Germinal center (tissue), 1 donor: ENCODE data around the gene SMARCD3.

Source experiments
- DNase-seq: peaks from one replicate; pipeline ENCODE4 v3.0.0; 2012; ENCODE audit warnings: mixed read lengths, low spot score

SMARCD3 gene

DNA sequence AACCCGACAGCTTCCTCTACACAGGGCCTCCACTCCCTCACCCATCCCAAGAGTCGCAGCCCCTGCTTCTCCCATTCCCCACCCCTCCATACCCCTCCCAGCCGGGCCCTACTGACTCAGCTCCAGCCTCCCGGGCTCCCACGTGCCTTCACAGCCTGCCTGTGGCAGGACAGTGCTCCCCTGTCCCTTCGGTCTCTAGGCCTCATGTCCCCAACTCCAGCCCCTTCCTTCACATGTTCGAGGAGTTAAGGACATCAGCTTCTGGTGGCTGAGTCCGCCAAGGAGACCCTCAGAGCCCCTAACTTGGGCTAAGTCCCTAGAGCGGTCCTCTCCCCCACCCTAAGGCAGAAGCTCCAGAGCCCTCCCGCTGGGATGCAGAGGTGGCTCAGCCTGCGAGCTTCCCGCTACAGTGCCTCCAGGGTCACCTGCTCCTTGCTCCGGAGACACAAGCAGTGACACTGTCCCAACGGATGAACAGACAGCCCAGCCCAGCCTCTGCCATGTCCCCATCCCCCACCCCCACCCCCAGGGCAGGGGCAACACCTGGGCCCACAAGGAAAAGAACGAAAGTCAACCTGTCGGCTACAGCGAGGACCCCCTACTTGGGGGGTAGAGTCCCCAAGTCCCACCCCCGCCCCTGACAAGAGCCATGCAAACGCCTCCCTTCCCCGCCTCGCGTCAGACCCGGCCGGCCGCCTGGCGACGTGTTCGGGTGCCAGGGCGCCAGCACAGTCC lies 716 bp downstream of the SMARCD3 start:
- DNase-seq: no peak

GRCh38 chr7:151246851-151247580 lies 1.5 kb downstream of the SMARCD3 start:
- DNase-seq: no peak

DNA sequence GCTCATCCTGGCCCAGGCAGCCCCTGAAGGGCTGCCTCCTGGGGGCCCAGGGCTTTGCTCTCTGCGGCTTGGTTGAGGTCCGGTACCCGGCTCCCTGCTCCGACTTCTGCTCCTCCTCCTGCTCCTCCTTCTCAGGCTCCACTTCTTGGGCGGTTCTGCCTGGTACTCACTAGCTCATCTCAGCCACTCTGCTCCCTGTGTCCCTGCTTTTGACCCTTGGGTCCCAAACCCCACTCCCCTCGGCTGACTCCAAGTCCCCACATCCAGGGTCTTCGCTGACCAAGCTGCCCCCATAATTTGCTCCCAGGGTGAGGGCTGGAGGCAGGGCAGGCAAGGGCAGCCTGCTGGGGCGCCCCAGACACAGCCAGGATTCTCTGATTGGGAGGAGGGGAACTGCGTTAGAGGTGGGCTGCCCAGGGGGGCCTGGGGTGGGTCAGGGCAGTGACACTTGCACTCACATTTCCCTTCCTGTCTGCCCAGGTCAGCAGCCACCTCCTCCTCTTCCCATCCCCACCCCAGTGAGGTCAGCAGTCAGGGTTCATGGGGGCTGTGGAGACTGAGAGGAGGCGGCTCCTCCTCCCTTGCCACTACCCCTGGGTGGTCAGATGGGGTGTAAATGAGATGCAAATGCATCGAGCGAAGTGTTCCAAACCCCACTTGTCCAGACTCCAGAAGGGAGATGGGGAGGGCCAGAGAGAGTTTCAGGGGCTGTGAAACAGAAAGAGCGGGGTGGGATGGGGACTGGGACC lies 2.2 kb downstream of the SMARCD3 start:
- no peak for DNase-seq

DNA sequence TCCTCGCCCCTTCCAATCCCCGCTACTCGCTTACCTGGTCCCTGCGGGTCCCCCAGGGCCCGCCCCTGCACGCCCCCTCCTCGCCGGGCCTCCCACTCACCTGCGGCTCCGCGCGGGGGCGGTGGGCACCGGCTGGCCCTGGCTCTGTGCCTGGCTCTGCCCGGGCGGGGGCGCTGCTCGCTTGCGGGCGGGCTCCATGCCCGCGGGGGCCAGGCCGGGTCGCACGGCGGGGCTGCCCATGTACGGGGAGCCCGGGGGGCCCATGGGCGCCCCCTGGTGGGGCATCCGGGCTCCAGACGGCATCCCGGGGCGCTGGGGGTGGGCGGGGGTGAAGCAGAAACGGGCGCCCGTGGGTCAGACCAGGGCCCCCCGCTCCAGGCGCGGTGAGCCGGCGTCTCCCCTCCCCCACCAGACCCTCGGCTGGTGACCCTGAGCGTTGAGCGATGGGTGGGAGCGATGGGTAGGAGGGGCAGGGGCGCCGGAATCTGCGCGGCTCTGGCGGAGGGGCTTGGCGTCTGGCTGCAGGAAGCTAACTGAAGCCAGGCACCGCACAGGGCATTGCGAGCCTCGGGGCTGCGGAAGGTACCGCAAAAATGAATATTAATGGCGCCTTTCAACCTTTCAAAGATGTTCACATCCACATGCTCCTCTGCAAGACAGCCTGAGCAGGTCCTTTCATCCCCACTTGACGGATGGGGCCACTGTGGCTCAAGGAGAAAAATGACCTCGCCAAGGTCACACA lies 3.0 kb downstream of the SMARCD3 start:
- DNase-seq: peak; percentile 92

DNA sequence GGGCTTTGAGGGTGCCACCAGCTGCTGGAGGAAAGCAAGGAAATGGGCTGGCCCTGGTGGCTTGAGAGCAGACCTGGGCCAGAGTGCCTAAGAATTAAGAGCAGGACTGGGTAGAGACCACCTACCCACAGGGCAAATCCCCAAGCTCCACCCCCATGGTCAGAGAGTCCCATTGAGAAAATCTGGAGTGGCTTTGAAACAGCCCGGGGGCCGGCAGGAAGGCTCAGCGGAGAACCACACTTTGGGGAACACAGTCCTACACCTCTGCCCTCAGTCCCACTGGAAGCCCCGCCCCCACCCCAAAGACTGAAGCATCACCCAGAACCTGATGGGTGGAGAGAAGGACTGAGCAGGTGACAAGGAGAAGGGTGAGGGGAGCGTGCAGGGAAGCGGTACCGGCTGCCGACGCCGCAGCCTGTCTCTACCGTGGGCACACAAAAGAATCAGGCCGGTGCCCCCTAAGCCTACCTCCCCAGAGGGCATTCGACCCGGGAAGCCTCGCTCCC lies 3.6 kb downstream of the SMARCD3 start:
- no peak for DNase-seq

DNA sequence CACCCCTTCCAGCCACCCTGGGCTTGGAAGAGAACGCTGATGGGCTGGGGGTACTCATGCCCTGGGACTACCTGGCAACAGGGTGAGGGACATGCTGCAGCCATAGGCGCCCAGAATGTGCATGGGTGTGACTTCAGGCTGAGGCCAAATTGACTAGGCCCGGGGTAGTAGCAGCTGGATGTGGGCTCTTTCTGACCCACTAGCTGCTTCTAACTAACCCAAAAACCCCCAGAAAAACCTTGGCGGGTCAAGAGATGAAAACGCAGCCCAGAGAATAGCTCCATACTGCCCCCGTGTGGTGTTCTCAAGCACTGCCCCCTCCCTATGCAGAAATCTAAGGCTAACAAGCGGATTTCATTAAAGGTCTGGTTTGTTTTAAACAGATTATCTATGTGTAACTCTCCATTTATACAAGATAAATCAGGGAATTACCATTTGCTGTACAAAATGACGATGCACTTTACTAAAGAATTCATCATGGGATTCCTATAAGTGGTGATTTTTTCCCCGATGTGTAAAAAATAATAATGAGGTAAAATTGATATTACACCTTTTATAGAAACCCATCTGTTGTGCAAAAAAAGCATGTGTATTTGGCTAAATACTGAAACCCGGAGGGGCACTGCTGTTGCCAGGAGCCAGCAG lies 4.2 kb downstream of the SMARCD3 start:
- DNase-seq: peak; percentile 74

DNA sequence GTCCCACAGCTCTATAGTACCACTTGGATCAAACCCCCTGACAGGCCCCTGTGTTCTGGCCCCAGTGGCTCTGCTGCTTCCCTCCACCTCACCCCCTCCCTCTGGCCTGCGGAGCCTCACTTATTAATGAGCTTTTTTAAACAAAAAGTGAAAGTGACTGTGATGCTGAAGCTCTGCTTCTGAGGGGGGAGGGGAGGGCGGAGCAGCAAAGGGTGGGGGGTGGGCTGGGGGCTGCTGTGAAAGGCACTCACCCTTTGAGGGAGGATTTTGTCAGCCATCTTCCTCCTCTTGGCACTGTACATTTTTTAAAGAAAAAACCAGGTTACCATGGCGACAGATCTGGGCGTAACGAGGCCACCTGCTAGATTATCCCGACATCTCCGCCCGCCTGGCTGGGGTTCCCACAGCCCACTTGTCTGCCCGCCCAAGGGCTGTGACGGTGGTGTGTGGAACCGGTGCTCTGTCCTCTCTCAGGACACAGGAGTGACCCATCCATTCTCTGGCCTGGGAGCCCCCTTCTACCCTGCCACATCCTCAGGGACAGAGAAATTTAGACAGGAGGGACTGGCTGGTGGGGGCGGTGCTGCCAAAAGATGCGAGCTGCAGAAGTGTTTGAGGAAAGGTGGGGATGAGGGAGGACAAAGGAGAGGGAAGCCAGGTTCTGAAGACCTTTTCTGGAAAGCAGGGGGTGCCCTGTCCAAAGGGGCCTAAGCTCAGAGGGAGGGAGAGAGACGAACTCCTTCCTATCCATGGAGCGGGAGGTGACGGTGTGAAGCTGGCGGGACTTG lies 4.9 kb downstream of the SMARCD3 start:
- peak; percentile 73 for DNase-seq

DNA sequence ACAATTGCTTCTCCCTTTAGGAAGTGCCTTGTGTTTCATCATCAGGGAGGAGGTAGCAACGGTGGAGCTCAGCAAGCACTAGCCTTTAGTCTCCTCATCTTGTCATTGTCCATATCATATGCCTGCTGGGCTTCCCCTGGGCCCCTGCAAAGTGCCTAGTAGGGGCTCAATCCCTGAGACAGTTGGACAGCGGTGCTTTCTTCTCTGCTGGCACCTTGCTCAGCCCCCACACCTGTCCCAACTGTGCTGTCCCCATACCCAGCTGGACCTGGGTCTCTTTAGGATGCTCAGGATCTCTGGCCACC lies 5.5 kb downstream of the SMARCD3 start:
- DNase-seq: no peak

DNA sequence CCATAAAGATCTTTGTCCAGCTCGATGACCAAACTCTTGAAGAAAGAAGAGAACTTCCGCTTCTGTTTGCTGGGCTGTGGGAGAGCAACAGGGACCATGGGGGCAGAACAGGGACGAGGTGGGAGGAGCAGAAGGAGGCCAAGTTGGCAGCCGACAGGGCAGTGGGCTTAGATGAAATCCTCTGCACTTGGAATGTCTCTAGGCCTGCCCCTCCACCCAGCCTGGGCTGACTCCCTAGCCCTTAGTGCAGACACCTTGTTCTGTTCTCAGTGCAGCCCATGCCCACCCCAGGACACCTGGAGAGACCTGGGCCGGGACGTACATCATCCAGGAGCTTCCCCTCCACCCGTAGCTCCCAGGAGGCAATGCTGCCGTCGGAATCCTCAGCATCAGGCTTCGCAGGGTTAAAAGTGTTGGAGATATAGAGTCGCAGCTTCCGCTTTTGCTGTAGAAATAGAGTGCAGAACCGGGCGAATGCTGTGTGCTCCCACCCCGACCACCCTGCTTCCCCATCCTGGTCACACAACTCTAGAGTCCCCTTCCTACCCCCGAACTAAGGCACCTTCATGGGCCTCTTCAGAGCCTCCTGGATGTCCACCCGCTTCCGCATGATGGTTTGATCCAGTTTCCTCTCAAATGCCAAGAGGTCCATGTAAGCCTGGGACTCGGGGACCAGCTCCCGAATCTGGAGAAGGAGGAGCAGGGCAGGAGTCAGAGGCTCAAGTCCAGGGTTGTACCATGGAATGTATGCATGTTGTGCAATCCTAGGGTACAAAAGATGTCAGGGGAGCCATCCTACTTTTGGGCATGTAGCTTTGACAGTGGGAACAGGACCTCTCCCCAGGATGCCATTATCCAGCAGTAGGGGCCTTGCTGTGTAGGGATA lies 6.1 kb downstream of the SMARCD3 start:
- no peak for DNase-seq

DNA sequence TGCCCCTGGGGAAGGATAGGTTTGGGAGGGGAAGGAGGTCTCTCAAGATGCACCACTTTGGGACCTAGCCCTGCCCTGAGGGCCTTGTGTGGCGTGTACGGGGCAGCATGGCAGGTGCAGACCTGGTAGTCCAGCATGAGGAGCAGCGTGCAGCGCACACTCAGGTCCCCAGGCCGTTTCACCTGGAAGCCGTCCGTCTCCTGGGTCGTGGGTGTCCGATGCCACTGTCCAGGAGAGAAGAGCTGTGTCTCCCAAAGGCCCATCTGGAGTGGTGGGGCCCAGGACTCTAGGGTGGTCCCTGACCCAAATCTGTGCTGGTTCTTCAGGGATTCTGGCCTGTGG lies 6.8 kb downstream of the SMARCD3 start:
- DNase-seq: no peak

DNA sequence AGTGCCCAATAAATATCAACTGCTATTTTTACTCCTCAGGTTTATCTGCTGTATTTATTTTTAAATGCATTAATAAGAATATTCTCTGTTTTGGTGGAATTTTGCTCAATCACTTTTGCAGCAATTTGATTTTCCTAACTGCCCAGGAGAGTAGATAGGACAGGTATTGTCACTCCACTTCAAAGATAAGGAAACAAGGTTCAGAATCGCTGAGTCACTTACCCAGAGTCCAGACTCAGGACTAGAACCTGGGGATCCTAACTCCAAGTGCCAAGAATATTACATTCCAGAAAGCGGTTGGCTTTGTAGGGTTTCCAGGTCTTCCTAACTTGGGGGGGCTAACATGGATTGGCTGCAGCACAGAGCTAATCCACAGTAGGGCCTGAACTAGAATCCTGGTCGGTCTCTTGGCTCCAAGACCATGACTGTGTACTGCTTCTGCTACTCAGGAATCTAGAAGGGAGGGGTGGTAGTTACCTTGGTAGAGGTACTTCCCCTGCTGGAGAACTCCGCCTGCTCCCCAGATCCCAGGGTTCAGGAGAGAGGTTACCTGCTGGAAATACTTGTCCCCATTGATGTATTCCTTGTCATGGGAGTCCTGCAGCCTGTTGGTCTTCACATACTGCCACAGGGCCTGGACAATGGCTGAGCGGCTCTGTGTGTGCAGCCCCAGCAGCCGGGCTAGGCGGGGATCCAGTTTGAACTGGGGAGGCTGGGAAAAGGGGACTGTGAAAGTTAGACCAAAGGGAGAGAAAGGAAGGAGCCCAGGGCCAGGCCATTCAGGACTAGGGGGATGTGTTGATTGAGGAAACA lies 7.3 kb downstream of the SMARCD3 start:
- no peak for DNase-seq

GRCh38 chr7:151240536-151240935 lies 8.0 kb downstream of the SMARCD3 start:
- DNase-seq: no peak

DNA sequence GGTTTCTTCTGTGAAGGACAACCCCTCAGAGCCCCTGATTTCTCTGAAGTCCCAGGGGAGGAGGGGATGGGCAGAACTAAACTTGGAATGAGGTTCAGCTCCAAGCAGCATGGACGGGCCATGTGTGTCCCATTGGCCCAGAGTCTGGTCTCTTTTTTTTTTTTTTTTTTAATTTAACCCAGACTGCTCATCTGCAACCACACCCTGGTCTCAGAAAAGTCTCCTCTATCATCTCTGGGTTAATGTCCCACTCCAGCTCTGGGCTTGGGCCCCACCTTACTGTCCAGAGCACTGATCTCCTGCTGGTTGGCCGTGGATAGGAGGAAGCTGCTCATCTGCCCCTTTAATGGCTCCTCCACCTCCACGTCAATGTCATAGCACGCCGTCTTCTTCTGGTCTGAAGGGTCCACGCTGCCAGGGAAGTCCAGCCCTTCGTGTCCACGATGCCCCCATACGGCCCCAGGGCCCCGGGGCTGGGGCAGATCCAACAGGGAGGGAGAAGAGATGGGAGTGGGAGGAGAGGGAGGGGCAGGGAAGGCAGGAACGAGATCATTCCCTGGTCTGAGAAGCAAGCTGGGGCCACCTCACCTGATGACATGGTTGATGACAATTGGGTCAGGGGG lies 8.5 kb downstream of the SMARCD3 start:
- no peak for DNase-seq

- no peak for DNase-seq
These were observed 9.3 kb downstream of the SMARCD3 start for GRCh38 chr7:151238924-151239836.

DNA sequence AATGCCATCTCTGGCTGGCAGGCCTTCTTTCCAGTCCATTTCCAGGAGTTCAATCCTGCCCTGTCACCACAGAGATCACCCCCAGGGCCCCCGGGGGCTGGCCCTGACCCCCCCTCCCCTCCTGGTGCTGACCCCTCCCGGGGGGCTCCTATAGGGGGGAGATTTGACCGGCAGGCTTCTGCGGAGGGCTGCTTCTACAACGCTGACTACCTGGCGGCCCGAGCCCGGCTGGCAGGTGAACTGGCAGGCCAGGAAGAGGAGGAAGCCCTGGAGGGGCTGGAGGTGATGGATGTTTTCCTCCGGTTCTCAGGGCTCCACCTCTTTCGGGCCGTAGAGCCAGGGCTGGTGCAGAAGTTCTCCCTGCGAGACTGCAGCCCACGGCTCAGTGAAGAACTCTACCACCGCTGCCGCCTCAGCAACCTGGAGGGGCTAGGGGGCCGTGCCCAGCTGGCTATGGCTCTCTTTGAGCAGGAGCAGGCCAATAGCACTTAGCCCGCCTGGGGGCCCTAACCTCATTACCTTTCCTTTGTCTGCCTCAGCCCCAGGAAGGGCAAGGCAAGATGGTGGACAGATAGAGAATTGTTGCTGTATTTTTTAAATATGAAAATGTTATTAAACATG lies 10.2 kb downstream of the SMARCD3 start:
- DNase-seq: no peak

GRCh38 chr7:151237244-151238189 lies 11.0 kb downstream of the SMARCD3 start:
- no peak for DNase-seq
